GM19025 (cell line): ENCODE data around the gene SERBP1.
"Not testable (repeated sequence)": the region's sequence is repeated elsewhere in the genome, so short reads cannot be mapped to it uniquely, and the experiment has no call there.

Source experiments
- ATAC-seq: cut with Tn5 transposase; IDR thresholded peaks from one replicate; pipeline ENCODE4 v1.9.1; 2021; ENCODE audit warnings: mild to moderate bottlenecking, low read depth, moderate library complexity; ENCODE audit not compliant: unreplicated experiment

Gene SERBP1

DNA sequence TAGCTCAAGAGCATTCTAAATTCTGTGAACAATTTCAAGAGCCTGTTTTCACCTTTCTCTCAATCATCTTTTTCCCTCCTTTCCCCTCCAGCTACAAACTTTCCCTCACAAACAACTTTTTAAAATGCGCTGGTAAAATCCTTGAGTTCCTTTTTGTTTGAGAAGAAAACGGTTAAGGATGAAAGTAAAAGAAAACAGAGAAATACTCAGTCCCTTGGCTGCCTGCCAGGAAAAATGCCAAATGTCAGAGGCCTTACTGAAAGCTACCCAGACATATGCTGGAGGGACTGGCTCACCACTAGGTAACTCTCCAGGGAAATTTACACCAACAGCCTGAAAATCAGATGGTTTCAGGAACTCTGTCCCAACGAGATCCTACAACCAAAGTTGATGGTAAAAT lies 11.0 kb upstream of the SERBP1 start:
- no peak for ATAC-seq

DNA sequence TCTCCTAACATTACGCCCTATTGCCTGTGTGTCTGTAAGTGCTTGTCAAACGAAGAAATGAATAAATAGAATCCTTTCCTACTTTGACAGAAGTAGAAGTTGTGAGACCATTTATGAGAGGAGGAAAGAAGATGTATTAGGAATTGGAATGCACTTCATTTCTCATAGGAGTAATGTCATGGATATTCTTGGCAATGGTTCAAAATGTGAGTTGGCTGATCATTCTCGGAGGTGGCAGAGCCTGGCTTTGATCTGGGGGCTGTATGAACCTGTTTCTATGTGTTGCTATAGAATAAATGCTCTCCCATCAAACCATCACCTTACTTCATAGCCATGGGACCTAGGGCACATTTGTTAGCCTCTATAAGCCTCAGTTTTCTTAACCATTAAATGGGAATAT lies 10.1 kb upstream of the SERBP1 start:
- no peak for ATAC-seq

DNA sequence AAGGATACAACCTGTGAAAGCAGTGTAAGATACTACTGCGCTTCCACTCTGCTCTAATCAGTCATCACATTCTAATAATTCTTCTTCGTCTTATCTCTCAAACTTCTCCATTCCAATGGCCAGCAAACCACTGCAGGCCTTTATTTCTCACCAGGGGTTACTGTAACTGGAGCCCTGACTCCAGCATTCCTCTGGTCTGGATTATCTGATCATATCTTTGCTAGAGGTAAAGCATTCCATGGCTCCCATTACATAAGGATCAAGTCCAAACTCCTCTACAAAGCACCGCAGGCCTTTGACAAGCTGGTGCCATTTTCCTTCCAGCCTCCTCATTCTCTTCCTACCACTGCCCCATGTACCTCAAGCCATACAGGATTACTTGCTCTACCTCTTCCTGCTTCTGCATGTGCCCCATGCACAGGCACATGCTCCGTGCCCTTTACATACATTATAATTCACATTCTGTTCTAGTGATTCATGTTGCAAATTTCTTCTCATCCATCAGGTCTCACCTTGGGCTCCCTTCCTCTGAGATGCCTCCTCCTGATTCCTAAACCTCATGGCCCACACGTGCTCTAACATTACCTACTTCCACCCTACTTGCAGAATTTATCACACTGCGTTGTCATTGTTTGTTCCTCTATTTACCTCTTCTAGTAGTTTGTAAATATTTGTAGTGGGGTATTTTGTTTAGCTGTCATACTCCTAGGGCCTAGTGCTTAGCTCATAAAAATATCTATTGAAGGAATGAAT lies 9.3 kb upstream of the SERBP1 start:
- ATAC-seq, result no peak

DNA sequence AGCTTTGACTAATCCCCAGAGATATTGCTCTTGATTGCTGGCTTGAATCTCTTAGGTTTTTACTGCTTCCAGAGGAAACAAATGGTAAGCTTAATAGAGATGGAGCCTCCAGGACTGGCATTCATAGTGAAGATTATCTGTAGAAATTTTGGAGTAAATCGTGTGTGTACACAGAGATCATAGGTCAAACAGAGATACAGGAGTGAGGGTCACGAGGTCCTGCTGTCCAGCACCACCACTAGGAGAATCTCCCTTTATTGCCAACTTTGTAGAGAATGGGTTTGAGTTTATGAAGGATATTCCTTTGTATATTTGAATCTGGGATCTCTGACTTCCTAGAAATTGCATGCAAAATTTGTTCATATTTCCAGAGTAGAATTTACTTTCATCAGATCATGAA lies 7.8 kb upstream of the SERBP1 start:
- no peak for ATAC-seq

DNA sequence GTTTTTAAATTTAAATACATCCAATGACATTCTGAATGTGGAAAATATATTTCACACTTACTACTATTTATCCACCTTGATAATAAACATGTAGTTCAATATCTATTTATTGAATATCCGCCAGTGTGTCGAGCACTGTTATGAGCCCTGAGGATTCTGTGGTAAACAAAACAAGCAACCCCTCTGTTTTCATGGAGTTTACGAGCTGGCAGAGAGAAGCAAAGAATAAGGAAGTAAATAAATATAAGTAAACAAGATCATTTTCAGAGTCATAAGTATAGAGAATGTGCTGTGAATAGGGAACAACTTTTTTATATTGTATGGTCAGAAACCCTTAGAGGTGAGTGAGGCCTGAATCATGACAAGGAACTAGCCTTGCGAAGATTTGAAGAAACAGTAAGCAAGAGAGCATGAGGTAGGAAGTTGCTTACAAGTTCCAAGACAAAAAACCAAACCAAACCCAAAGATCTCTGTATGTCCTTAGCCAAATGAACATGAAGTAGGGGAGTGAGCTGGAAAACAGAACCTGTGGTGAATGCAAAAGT lies 6.4 kb upstream of the SERBP1 start:
- no peak for ATAC-seq

DNA sequence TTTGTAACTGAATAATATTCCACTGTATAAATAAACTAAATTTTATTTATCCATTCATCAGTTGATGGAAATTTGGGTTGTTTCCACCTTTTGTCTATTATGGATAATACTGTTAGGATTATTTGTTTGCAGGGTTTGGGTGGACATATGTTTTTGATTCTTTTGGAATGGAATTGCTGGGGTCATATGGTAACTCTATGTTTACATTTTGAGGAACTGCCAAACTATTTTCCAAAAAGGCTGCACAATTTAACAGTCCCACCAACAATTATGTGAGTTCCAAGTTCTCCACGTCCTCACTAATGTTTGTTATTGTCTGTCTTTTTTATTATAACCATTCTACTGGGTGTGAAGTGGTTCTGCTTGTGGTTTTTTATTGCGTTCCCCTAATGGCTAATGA lies 4.3 kb upstream of the SERBP1 start:
- no peak for ATAC-seq

DNA sequence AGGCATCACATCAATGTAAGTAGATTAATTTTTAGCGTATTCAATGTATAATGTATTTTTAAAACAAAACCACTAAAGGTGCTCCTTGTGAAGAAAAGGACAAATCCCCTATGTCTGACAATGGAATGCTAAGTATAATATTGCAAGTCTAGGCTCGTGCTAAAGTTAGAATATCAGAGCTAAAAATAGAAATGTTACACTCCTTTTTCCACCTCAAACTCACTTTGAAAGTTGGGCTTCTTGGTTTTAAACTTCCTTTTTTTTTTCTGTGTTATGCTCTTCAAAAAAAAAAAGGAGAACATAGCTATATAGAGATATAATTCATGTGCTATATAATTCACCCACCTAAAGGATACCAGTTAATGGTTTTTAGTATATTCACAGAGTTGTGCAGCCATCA lies 3.6 kb upstream of the SERBP1 start:
- ATAC-seq, result no peak

DNA sequence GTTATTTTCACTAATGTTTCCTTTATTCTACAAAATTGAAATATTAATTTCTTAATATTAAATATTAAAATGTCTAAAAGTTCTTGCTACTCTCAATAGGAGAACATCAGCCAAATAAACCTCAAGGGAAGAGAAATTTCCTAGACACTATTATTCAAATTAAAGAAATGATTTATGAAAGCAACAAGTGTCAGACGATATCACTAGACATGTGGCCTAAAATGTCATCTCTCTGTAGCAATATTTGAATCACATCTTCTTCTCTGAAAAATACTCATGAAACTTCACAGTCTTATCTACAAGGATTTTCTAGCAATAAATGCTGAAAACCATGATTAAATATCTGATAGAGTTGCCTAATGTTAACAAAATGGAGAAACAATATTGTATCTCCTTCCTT lies 2.5 kb upstream of the SERBP1 start:
- ATAC-seq, result no peak

DNA sequence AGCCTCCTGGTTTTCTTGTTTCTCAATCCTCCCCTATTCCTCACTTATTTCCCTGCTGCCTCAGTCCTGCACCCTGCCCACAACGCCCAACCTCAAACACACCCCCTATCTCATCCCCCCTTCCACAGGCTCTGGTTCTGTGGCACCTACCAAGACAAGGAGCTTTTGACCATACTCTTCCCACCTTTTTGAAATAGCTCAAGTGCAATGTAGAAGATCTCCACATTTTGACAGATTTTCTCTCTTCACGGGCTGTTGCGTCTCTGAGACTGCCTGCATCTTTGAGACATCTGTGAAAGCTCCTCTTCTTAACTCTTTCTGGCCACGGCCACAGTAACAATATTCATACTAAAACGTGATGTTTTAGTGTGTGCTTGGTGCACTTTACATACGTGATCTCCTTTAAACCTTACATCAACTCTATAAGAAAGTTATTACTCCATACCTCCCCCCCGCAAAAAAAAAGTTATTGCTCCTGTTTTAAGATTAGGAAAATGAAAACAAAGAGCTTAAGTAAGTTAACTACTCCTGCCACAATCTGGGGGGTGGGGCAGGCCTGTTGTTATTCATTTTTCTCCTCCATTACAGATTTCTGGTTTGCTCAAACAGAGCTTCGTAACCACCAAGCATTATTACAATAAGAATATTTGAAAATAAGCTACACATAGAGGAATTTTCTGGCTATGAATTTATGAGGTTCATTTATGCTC lies 1.8 kb upstream of the SERBP1 start:
- no peak for ATAC-seq

DNA sequence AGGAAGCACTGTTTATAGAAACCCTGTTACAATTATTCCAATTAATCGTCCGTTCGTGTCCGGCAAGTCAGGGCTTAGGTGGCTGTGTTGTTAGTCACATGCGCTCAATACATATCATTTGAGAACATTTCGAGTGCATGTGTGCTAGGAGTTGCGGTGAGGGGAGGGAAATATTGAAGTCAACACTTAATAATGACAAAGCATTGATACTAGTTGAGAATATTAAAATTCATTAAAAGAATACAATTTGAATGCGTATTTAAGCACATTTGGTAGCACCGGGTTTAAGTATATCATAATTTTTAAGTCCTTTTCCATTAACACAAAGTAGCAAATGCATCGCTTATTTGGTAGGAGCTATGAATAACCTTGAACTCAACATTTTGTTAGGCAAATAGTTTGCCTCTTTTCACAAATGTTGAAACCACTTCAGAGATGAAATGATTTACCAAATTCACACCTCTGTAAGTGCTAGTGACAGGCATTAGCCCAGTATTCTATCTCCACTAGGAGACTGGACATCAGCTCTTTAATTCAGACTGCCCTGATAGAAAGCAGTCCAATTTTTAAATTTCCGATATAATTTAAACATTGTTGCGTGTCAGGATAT lies 1.1 kb upstream of the SERBP1 start:
- no peak for ATAC-seq

DNA sequence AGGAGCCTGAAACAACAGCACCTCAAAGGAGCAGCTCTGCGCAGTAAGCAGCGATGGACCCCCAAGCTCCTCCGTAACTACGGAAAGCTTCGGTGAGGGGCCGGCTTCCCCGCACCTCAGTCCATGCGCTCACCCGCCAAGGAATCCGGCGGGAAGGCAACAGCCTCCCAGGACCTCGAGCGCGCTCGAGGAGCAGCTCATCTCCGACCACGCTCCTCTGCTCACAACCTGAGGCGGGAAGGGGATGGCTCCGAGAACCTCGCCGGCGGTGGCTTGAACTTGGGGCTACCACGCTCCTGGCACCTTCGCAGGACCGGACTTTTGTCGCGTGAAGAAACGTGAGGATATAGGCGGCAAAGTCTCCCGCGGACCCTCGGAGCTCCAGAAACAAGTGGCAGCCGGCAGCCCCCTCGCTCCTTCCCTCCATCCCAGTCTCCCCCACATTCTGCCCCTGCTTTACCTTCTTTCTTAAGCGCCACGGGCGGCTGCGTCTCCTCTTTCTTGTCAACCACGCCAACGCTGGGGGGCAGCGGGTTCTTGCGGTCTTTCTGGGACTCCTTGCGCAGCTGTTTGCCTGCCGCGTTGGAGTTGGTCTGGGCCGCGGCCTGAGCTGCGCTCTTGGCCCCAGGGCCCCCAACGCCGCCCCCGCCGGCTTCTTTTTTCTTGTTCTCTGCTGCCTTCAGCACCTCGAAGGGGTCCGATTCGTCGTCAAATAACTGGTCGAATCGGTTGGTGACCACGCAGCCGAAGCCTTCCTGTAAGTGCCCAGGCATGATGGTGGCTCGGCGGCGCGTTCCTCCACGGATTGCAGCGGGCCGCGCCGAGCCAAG lies 459 bp downstream of the SERBP1 start:
- ATAC-seq, result peak; percentile 3

DNA sequence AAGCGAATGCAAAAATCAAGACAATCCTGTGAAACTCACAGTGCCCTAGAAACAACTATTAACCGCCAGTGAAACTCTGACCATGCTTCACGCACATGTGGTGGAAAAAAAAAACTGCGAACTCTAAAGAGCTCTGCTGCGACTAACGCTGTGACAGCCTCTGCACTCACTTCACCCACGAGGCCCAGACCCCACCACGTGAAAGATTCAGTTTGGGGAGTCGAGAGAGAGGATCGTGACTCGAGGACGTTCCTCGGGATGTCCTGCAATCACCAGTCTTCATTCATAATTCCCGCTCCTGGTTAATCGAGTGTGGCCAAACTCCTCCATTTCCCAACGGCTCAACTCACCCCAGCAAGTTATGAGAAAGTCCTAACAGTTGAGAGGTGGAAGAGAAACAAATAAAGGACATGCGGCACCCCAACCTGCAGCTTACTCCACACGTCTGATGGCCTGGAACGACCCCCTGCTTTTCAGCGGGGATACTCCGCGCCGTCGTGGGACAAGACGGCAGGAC lies 1.1 kb downstream of the SERBP1 start:
- ATAC-seq, result no peak

DNA sequence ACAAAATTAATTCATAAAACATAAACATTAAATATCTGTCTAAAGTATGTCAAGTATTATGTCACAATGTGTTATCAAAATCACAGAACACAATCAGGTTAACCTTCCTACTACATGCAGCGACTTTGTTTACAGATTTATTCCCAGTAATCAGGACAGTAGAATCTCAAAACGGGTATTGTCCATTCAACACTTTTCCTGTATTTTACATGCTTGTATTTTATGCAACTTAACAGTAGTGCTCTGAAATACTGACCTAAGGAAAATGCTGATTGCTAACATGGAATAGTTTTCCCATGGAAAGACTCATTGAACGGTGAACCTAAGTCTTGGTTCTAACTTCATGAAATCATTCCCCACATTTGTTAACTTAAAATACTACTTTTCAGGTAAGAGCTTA lies 2.3 kb downstream of the SERBP1 start:
- ATAC-seq, result no peak

DNA sequence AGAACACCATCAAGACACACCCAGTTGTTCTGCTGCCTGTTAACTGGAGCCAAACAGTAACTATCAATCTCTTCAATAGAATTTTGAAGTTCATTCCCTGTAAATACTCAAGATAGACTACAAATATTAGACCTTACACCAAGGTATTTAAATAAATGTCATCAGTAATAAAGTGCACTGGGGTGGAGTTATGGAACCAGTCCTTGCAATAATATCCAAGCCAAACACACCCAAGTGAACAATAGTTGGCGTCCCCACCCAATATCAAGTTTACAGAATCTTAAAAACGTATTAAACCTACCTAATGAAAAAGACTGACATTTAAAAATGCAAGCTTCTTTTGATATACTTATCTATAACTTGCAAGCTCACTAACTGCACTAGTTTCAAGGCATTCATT lies 2.7 kb downstream of the SERBP1 start:
- no peak for ATAC-seq

DNA sequence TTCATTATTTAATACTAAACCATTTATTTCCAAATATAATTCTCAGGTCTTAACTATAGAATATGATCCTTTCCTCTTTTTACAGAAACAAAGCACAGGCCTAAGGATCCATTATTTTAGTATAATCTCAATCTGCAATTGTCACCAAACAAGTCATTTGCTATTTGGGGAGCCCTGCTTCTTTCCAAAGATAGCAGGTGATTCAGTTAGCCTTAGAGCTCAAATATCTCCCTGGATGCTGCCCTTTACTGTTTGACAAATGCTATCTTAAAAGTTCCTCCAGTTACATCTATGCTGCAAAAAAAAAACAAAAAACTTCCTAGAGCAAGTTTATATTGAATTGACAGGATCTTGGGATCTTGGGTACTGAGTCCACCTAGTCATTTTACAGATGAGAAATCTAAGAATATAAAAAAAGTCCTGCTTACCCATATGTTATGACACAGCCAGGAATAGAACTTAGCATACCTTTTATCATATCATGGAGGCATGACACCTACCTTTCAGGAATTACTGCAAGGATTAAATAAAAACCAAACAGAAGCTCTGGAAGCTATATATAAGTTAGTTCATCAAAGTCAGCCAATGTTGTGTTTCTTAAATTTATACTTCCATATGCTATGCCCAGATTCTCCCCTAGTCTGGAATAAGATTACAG lies 9.2 kb downstream of the SERBP1 start:
- ATAC-seq, result no peak

DNA sequence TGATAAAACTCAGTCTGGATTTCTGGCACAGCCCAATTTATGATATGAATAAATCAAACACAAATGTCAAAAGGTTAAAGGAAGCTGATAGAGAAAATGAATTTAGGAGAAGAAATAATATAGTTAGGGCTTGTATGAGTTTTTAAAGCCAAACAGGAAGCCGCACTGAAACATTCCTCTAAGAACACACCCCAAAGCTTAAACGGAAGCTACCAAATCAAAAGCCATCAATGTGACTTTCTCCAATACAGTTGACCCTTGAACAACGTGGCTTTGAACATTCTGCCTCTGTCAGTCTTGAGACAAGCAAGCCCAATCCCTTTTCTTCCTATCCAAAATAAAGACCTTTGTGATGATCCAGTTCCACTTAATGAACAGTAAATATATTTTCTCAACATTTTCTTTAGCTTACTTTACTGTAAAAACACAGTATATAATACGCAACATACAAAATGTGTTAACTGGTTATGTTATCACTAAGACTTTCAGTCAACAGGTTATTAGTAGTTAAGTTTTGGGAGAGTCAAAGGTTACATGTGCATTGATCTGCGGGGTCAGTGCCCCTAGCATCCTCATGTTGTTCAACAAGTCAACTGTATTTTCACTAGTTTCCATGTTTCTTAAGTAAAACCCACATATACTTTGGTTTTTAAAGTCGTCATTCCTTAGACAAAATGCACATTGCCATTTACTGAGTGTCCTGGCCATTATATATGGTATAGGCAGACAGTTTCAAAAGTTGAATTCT lies 11.2 kb downstream of the SERBP1 start:
- ATAC-seq, result no peak

DNA sequence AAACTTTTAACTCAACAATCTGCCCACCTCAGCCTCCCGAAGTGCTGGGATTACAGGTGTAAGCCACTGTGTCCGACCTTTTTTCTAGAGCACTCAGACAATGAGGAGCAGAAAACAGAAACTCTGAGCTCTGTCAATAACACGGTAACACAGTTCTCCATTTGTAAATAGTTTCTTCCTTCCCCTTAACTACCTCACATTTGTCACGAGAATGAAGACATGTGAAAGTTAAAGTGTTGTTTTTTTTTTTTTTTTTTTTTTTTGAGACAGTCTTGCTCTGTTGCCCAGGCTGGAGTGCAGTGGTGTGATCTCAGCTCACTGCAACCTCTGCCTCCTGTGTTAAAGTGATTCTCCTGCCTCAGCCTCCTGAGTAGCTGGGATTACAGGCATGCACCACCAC lies 12.5 kb downstream of the SERBP1 start:
- ATAC-seq, result not testable (repeated sequence)

DNA sequence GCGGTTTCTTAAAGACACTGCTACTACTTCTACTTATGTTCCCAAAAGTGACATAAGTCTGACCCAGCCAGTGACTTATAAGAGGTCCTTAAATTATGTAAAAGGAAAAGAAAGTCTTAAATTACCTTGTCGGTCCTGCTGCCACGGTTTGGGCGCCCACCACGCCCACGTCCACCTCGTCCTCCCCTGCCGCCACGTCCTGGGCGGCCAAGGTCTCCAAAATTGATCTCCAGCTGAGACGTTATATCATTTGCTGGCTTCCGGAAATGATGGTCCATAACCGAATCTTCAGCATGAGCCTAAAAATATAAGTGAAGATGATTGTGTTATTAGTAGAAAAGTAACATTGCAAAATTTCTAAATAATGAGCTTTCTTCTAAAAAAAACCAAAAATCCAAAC lies 15.2 kb downstream of the SERBP1 start:
- ATAC-seq, result no peak

DNA sequence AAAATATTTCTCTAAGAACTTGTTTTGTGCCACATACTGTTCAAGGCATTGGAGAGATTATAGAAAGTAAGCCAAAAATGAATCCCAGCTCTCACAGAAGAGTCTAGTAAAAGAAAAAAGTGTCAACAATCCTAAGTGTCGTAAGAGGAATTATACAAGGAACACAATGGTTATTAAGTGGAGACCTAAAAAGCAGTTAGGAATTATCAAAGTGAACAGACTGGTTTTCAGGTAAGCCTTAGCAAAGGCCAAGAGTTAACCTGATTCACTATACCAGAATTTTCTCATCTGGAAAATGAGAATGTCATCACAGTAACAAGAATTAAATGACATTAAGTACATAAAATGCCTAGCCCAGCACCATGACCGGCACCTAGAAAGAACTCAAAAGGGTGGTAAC lies 15.6 kb downstream of the SERBP1 start:
- ATAC-seq, result no peak
